Measurements from ENCODE around the gene KCTD12. TPM values are rescaled to one million over a fixed set of nuclear protein-coding genes. Genes with fewer than 3 reads are reported as not detected.

KCTD12 gene
- total RNA-seq, 1 donor from 2014 or later = 126 TPM

Other genes starting within 250 kb of the KCTD12 start
- under 0.01 TPM for gene ACOD1, start 62.1 kb upstream of the KCTD12 start, total RNA-seq
- 20.7 TPM for gene CLN5, start 105.7 kb upstream of the KCTD12 start, total RNA-seq
- 83.6 TPM for gene FBXL3, start 140.8 kb upstream of the KCTD12 start, total RNA-seq

All from temporal lobe (tissue), 1 donor.